HK-2 (cell line): ENCODE measurements around the gene PRKN.
"Not testable (repeated sequence)": the region's sequence is repeated elsewhere in the genome, so short reads cannot be mapped to it uniquely, and the experiment has no call there.

Experiments
- DNase-seq: peaks from one replicate; pipeline ENCODE4 v3.0.0-alpha.2; 2018; ENCODE audit not compliant: unreplicated experiment

PRKN gene

DNA sequence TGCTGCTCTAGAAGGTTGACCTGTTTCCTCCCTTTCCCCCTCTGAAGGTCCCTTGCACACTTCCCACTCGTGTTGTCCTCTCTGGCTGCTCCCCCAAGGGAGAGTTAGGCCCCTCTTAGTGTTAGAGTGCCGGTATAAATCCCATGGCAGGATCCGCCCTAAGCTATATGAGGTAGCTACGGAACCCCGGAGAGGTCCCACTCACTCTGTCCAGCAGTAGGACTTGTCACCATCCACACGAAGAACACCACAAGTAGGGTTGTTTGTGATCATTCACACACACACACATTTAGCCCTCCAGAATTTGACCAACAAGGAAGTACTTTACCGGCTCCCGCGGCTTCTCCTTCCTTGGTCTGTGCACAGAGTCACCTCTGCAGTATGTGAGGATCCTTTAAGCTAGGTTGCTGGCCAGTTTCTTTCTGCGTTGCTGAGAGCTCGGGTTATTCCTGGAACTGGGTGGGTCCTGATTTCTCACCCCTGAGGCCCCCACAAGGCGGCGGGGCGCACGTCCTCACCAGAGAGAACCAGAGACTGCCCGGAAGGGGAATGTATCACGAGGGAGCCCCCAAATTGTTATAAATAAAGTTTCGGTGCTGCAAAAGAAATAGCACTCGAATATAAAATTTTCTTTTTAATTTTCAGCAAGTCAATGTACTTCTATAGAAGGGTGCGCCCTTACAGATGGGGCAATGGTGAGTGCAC, 1412.9 kb downstream of the PRKN start:
- DNase-seq, result not testable (repeated sequence)

DNA sequence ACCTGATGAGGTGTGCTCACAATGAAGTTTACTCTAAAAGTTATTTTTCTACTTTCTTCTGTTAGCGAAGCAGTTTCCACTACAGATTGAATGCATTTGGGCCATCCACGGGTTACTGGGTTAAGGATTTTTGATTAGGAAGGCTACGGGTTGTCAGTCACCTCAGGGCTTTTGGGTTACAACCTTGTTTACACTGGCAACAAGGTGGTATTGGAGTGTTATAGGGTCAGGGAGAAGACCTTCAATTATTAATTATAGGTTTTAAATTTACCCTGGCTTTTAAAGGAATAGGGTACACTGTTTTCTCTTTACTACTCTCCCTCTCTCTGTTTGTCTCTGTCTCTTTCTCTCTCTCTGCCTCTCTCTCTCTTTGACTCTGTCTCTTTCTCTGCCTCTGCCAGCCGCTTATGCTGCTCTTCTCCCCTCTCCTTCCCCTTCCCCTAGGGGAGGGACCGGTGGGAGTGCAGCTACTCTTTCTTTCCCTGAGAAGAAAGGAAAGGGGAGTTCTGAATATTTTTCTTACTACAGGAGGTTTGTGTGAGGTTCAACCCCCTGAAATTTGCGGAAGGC, 1413.5 kb downstream of the PRKN start:
- no peak for DNase-seq

DNA sequence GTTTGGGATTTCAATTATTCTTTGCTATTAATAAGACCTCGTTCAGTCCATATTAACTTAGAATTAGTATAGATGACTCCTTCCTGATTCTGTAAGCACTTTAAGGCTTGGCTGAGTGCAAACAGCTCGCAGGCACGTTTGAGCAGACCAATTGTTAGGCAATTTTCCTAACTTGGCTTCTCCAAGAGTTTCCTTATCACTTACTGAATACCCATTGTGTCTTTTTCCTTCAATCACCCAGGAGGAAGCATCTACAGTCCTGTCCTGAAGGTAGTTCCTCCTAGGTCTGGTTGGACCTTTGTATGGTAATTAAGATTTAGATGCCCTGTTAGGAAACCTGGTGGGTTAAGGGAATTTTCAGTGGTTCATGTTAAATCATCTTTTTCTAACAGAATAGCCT, 1414.1 kb downstream of the PRKN start:
- DNase-seq, result not testable (repeated sequence)

DNA sequence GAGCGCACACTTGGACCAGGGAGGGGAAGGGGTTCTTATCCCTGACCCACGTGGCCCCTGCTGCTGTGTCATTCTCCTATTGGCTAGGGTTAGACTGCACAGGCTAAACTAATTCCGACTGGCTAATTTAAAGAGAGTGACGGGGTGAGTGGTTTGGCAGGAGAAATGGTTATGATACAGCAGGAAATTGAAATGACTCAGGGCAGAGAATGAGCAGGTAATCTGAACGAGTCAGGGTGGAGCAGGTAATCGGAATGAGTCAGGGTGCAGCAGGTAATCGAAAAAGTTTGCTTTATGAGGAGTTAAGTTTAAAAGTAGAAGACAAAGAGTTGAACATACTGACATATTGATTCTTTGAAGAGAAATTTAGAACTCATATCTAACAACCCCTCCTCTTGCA, 1417.8 kb downstream of the PRKN start:
- DNase-seq, result not testable (repeated sequence)

- DNase-seq, result no peak
Measured at GRCh38 chr6:161308075-161308655, 1419.4 kb downstream of the PRKN start.

- no peak for DNase-seq
Measured at GRCh38 chr6:161305860-161306259, 1421.7 kb downstream of the PRKN start.

DNA sequence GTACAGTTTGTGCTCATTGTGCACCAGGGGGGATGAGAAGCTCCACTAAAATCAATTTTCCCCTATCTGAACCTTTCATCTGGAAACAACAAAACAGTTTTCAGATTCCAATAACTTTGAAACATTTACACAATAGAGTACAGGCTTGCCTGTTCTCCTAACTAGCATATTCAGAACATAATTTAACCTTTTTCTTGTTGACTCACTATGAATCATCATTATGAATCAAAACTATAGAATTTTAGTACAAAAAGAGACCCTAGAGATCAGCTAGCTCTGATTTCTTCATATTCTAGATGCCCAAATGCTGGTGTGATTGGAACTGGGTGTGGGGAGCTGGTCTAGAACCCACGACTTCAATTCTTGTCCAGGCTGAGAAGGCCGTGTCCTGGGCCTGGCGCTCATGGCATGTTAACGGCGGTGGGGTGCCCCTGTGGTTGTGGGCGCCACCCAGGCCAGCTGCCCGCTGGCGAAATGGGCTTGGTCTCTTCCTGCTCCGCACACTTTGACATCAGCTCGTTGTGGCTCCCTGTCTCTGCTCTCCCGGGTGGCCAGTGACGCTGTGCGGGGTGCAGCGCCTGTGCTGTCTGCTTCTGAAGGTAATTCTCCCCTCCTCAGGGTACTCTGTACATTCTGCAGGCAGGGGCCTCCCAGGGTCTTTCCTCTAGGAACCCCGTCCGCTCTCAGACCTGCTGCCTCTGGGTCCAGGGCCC, 1423.8 kb downstream of the PRKN start:
- DNase-seq, result no peak

DNA sequence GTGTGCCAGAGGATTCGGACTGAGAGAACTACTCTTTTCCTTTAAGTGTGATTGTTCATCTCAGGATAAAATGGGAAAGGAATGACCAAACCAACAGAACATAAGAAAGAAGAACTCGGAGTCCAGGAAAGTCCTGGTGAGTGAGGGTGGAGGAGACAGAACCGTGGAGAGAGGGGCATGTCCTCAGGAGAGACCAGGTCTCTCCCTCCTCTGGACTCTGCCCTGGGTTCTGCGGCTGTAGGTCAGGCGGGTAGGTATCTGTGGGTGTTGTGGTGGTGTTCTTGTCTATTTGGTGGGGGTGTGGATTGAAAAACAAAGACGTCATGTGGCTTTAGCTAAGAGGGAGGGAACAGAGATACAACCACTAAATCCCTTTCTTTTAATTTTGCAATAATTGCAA, 1424.6 kb downstream of the PRKN start:
- no peak for DNase-seq

DNA sequence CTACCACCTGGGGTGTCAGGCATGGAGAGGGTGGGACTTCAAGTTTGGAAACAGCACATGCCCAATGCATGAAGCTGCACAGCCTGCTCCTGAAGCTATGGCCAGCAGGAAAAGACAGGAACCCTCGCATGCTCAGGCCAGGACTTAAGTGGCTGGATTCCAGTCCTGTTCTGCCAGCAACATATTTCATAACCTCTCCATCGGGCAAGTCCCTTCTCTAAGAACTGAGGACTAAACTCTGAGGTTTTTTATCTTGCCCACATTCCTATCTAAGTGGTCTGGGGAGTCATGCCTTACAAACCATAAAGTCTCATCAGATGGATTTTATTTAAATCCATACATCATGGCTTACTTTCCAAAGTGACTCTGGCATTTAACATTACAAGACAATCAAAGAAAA, 1426.2 kb downstream of the PRKN start:
- no peak for DNase-seq

- no peak for DNase-seq
Measured at GRCh38 chr6:161300823-161301222, 1426.7 kb downstream of the PRKN start.

- DNase-seq, result no peak
Measured at GRCh38 chr6:161299726-161300125, 1427.8 kb downstream of the PRKN start.
